HepG2 (cell line): ENCODE results near the gene CLN6. TPM values are rescaled to one million over a fixed set of nuclear protein-coding genes. Genes with fewer than 3 reads are reported as not detected.

Experiments used
- KAT2B ChIP-seq: fragments of 150-350 bp; IDR thresholded peaks from 2 replicates; pipeline ENCODE4 v1.6.1; 2014; ENCODE audit warnings: low read depth, low read length, borderline replicate concordance
- MED13 ChIP-seq: sonication (generic); formaldehyde crosslinking; IDR thresholded peaks from 2 replicates; pipeline ENCODE4 v1.5.0; 2020; ENCODE audit warnings: missing genetic modification reagents
- MIXL1 ChIP-seq: IDR thresholded peaks from 2 replicates; pipeline ENCODE4 v1.6.1; 2016
- SAFB2 ChIP-seq: sonication (generic); formaldehyde crosslinking; IDR thresholded peaks from 2 replicates; pipeline ENCODE4 v1.5.1; 2020; ENCODE audit warnings: missing genetic modification reagents, low read depth, mild to moderate bottlenecking, borderline replicate concordance
- XBP1 ChIP-seq: sonication (generic); formaldehyde crosslinking; IDR thresholded peaks from 2 replicates; pipeline ENCODE4 v1.5.0; 2020; ENCODE audit warnings: missing genetic modification reagents
- ZNF383 ChIP-seq: sonication (generic); formaldehyde crosslinking; IDR thresholded peaks from 2 replicates; pipeline ENCODE4 v1.4.0; 2020; ENCODE audit warnings: missing genetic modification reagents, mild to moderate bottlenecking, borderline replicate concordance
- ZNF550 ChIP-seq: sonication (generic); formaldehyde crosslinking; IDR thresholded peaks from 2 replicates; pipeline ENCODE4 v1.4.0; 2020; ENCODE audit warnings: mild to moderate bottlenecking, missing genetic modification reagents, borderline replicate concordance
- ZNF605 ChIP-seq: sonication (generic); formaldehyde crosslinking; IDR thresholded peaks from 2 replicates; pipeline ENCODE4 v1.8.0; 2022; ENCODE audit warnings: mild to moderate bottlenecking, missing genetic modification reagents
- ZNF850 ChIP-seq: sonication (generic); formaldehyde crosslinking; conservative IDR thresholded peaks from 2 replicates; pipeline ENCODE4 v1.9.0; 2021; ENCODE audit warnings: mild to moderate bottlenecking, missing genetic modification reagents
- polyA plus RNA-seq, 8 experiments: library from polyadenylated mRNA; depleted of rRNA in 3 of 8; stranded (reverse) in 7 of 8; unstranded in 1 of 8; fragments of >200 nt; fragmentation: Illumina TruSeq in 4 of 8; extraction: Trizol in 4 of 8; gene quantifications; 2 replicates each; pipeline versions ENCODE4 v1.2.1 to v1.2.3, GENCODE V29; 2011 to 2016; ENCODE audit warnings: low read depth in 4 of 8, missing spikeins in 1 of 8, mixed read lengths in 1 of 8; ENCODE audit not compliant: insufficient read depth in 1 of 8
- total RNA-seq, 5 experiments: library from RNA; depleted of rRNA; stranded (reverse); fragments of >200 nt; fragmentation: Illumina TruSeq; extraction: Trizol; gene quantifications; 2 replicates each; pipeline ENCODE4 v1.2.3, GENCODE V29; 2016; ENCODE audit warnings: low read depth in 1 of 5
- TF ChIP-seq, protein P1 (sequence below): sonication (generic); formaldehyde crosslinking; IDR thresholded peaks from 2 replicates; pipeline ENCODE4 v1.4.0; 2020; ENCODE audit warnings: missing genetic modification reagents
- TF ChIP-seq, protein P2 (sequence below): sonication (generic); formaldehyde crosslinking; IDR thresholded peaks from 2 replicates; pipeline ENCODE4 v1.5.1; 2020; ENCODE audit warnings: mild to moderate bottlenecking, missing genetic modification reagents, moderate library complexity
- TF ChIP-seq, protein P3 (sequence below): sonication (generic); formaldehyde crosslinking; IDR thresholded peaks from 2 replicates; pipeline ENCODE4 v1.4.0; 2020; ENCODE audit warnings: missing genetic modification reagents
- TF ChIP-seq, protein P4 (sequence below): sonication (generic); formaldehyde crosslinking; IDR thresholded peaks from 2 replicates; pipeline ENCODE4 v1.8.0; 2023; ENCODE audit warnings: mild to moderate bottlenecking, missing genetic modification reagents
- TF ChIP-seq, protein P5 (sequence below): sonication (generic); formaldehyde crosslinking; IDR thresholded peaks from 2 replicates; pipeline ENCODE4 v1.4.0; 2020; ENCODE audit warnings: mild to moderate bottlenecking, missing genetic modification reagents, borderline replicate concordance

CLN6 gene
- total and polyA plus RNA-seq, 2 of the 13 experiments (the other 11 are each of a cell fraction or from before 2014, with no cell fraction given), result 24.9 to 27.1 TPM

DNA sequence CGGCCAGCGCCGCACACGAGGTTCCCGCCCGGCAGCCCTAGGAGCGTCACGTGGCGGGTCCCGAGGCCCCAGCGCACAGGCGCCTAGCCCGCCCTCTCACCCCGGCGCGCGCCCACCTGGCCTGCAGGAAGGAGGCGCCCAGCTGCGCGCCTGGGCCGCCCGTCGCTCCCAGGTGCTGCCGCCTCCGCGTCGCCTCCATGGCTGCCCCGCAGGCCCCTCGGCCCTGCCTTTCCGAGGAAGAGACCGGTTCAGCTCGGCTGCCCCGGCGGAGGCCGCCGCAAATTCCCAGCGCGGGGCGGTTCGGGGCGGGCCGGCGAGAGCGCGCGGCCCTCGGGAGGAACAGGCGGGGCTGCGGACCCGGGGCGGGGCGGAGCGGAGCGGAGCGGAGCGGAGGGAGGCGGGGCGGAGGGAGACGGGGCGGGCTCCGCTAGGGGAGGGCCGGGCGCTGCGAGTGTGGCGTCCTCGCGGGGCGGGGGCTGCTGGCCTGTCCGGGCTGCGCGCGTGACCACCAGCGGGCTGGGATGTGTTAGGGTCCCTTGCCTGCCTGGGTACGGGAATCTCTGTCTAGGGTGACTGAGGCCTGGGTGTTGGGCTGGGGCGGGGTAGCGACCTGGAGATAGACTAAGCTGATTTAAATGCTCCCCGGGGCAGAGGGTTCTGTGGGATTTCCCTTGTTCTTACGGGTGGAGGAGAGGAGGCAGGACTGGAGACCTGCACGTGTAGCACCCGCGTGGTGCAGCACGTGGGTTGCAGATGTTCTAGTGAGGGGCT lies at the start of gene CLN6 (continued):
- TF ChIP-seq, protein P1, sequence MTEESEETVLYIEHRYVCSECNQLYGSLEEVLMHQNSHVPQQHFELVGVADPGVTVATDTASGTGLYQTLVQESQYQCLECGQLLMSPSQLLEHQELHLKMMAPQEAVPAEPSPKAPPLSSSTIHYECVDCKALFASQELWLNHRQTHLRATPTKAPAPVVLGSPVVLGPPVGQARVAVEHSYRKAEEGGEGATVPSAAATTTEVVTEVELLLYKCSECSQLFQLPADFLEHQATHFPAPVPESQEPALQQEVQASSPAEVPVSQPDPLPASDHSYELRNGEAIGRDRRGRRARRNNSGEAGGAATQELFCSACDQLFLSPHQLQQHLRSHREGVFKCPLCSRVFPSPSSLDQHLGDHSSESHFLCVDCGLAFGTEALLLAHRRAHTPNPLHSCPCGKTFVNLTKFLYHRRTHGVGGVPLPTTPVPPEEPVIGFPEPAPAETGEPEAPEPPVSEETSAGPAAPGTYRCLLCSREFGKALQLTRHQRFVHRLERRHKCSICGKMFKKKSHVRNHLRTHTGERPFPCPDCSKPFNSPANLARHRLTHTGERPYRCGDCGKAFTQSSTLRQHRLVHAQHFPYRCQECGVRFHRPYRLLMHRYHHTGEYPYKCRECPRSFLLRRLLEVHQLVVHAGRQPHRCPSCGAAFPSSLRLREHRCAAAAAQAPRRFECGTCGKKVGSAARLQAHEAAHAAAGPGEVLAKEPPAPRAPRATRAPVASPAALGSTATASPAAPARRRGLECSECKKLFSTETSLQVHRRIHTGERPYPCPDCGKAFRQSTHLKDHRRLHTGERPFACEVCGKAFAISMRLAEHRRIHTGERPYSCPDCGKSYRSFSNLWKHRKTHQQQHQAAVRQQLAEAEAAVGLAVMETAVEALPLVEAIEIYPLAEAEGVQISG, result peak; percentile 74
- TF ChIP-seq ZNF605 (CRISPR knock-in tag) (no peak), ZNF383 (CRISPR knock-in tag) (no peak), MED13 (CRISPR knock-in tag) (no peak; the same call in 1 of the 2 replicates), ZNF550 (CRISPR knock-in tag) (no peak), SAFB2 (CRISPR knock-in tag) (peak; percentile 67), XBP1 (CRISPR knock-in tag) (peak; percentile 59; the same call in 1 of the 2 replicates), ZNF850 (CRISPR knock-in tag) (no peak), KAT2B (no peak), MIXL1 (CRISPR knock-in tag) (peak; percentile 46; the same call in 1 of the 2 replicates)
- TF ChIP-seq, protein P2, sequence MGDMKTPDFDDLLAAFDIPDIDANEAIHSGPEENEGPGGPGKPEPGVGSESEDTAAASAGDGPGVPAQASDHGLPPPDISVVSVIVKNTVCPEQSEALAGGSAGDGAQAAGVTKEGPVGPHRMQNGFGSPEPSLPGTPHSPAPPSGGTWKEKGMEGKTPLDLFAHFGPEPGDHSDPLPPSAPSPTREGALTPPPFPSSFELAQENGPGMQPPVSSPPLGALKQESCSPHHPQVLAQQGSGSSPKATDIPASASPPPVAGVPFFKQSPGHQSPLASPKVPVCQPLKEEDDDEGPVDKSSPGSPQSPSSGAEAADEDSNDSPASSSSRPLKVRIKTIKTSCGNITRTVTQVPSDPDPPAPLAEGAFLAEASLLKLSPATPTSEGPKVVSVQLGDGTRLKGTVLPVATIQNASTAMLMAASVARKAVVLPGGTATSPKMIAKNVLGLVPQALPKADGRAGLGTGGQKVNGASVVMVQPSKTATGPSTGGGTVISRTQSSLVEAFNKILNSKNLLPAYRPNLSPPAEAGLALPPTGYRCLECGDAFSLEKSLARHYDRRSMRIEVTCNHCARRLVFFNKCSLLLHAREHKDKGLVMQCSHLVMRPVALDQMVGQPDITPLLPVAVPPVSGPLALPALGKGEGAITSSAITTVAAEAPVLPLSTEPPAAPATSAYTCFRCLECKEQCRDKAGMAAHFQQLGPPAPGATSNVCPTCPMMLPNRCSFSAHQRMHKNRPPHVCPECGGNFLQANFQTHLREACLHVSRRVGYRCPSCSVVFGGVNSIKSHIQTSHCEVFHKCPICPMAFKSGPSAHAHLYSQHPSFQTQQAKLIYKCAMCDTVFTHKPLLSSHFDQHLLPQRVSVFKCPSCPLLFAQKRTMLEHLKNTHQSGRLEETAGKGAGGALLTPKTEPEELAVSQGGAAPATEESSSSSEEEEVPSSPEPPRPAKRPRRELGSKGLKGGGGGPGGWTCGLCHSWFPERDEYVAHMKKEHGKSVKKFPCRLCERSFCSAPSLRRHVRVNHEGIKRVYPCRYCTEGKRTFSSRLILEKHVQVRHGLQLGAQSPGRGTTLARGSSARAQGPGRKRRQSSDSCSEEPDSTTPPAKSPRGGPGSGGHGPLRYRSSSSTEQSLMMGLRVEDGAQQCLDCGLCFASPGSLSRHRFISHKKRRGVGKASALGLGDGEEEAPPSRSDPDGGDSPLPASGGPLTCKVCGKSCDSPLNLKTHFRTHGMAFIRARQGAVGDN (CRISPR knock-in tag), result peak; percentile 93
- TF ChIP-seq, protein P3, sequence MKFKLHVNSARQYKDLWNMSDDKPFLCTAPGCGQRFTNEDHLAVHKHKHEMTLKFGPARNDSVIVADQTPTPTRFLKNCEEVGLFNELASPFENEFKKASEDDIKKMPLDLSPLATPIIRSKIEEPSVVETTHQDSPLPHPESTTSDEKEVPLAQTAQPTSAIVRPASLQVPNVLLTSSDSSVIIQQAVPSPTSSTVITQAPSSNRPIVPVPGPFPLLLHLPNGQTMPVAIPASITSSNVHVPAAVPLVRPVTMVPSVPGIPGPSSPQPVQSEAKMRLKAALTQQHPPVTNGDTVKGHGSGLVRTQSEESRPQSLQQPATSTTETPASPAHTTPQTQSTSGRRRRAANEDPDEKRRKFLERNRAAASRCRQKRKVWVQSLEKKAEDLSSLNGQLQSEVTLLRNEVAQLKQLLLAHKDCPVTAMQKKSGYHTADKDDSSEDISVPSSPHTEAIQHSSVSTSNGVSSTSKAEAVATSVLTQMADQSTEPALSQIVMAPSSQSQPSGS (CRISPR knock-in tag), result no peak
- TF ChIP-seq, protein P4, sequence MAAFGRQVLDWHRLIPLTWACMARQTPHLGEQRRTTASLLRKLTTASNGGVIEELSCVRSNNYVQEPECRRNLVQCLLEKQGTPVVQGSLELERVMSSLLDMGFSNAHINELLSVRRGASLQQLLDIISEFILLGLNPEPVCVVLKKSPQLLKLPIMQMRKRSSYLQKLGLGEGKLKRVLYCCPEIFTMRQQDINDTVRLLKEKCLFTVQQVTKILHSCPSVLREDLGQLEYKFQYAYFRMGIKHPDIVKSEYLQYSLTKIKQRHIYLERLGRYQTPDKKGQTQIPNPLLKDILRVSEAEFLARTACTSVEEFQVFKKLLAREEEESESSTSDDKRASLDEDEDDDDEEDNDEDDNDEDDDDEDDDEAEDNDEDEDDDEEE (CRISPR knock-in tag), result no peak; the same call in 1 of the 2 replicates
- TF ChIP-seq, protein P5, sequence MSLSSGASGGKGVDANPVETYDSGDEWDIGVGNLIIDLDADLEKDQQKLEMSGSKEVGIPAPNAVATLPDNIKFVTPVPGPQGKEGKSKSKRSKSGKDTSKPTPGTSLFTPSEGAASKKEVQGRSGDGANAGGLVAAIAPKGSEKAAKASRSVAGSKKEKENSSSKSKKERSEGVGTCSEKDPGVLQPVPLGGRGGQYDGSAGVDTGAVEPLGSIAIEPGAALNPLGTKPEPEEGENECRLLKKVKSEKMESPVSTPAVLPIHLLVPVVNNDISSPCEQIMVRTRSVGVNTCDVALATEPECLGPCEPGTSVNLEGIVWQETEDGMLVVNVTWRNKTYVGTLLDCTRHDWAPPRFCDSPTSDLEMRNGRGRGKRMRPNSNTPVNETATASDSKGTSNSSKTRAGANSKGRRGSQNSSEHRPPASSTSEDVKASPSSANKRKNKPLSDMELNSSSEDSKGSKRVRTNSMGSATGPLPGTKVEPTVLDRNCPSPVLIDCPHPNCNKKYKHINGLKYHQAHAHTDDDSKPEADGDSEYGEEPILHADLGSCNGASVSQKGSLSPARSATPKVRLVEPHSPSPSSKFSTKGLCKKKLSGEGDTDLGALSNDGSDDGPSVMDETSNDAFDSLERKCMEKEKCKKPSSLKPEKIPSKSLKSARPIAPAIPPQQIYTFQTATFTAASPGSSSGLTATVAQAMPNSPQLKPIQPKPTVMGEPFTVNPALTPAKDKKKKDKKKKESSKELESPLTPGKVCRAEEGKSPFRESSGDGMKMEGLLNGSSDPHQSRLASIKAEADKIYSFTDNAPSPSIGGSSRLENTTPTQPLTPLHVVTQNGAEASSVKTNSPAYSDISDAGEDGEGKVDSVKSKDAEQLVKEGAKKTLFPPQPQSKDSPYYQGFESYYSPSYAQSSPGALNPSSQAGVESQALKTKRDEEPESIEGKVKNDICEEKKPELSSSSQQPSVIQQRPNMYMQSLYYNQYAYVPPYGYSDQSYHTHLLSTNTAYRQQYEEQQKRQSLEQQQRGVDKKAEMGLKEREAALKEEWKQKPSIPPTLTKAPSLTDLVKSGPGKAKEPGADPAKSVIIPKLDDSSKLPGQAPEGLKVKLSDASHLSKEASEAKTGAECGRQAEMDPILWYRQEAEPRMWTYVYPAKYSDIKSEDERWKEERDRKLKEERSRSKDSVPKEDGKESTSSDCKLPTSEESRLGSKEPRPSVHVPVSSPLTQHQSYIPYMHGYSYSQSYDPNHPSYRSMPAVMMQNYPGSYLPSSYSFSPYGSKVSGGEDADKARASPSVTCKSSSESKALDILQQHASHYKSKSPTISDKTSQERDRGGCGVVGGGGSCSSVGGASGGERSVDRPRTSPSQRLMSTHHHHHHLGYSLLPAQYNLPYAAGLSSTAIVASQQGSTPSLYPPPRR (CRISPR knock-in tag), result no peak; the same call in 1 of the 2 replicates
